ENCODE data around the gene CEP97.

DNA sequence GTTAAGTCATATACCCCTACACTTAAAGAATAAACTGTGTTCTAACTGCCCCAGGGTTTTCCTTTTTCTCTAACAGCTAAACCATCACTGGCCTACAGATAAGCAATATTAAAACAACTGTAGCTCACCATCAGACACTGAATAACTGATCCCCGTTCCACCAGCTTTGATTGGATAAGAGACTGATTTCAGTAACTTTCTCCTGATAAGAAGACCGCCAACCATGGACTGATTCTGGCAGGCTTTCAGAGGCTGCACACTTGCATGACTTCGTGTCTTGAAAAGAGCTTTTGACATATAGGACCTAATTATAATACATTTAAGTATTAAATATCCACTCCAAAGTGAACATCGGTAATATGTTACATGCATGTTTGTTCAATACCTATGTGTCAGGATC lies 15.3 kb upstream of the CEP97 start:
- TF ChIP-seq, protein P1, sequence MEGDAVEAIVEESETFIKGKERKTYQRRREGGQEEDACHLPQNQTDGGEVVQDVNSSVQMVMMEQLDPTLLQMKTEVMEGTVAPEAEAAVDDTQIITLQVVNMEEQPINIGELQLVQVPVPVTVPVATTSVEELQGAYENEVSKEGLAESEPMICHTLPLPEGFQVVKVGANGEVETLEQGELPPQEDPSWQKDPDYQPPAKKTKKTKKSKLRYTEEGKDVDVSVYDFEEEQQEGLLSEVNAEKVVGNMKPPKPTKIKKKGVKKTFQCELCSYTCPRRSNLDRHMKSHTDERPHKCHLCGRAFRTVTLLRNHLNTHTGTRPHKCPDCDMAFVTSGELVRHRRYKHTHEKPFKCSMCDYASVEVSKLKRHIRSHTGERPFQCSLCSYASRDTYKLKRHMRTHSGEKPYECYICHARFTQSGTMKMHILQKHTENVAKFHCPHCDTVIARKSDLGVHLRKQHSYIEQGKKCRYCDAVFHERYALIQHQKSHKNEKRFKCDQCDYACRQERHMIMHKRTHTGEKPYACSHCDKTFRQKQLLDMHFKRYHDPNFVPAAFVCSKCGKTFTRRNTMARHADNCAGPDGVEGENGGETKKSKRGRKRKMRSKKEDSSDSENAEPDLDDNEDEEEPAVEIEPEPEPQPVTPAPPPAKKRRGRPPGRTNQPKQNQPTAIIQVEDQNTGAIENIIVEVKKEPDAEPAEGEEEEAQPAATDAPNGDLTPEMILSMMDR (IDR thresholded peaks at IDR 0.05; ENCODE audit: low read depth, low read length), result no peak
- no peak for TF ChIP-seq EZH2phosphoT487 (IDR thresholded peaks at IDR 0.05; ENCODE audit: low read depth)

Data from OCI-LY3 (cell line).